ENCODE measurements around the gene HEBP2.

The HEBP2 gene

GRCh38 chr6:138440296-138440695 lies 36.3 kb downstream of the HEBP2 start:
- no peak for TF ChIP-seq RARB (CRISPR knock-in tag; IDR thresholded peaks at IDR 0.05)
- no peak for TF ChIP-seq SNAI2 (CRISPR knock-in tag; IDR thresholded peaks at IDR 0.05)
- TF ChIP-seq BACH2 (CRISPR knock-in tag; IDR thresholded peaks at IDR 0.05; ENCODE audit: borderline replicate concordance): no peak
- no peak for TF ChIP-seq ZFP3 (CRISPR knock-in tag; IDR thresholded peaks at IDR 0.05)
- TF ChIP-seq, protein P1, sequence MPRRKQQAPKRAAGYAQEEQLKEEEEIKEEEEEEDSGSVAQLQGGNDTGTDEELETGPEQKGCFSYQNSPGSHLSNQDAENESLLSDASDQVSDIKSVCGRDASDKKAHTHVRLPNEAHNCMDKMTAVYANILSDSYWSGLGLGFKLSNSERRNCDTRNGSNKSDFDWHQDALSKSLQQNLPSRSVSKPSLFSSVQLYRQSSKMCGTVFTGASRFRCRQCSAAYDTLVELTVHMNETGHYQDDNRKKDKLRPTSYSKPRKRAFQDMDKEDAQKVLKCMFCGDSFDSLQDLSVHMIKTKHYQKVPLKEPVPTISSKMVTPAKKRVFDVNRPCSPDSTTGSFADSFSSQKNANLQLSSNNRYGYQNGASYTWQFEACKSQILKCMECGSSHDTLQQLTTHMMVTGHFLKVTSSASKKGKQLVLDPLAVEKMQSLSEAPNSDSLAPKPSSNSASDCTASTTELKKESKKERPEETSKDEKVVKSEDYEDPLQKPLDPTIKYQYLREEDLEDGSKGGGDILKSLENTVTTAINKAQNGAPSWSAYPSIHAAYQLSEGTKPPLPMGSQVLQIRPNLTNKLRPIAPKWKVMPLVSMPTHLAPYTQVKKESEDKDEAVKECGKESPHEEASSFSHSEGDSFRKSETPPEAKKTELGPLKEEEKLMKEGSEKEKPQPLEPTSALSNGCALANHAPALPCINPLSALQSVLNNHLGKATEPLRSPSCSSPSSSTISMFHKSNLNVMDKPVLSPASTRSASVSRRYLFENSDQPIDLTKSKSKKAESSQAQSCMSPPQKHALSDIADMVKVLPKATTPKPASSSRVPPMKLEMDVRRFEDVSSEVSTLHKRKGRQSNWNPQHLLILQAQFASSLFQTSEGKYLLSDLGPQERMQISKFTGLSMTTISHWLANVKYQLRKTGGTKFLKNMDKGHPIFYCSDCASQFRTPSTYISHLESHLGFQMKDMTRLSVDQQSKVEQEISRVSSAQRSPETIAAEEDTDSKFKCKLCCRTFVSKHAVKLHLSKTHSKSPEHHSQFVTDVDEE (CRISPR knock-in tag; IDR thresholded peaks at IDR 0.05): no peak
- TF ChIP-seq POU6F1 (CRISPR knock-in tag; IDR thresholded peaks at IDR 0.05; ENCODE audit: borderline replicate concordance, low read depth): no peak
- TF ChIP-seq GLIS3 (CRISPR knock-in tag; IDR thresholded peaks at IDR 0.05): no peak
- ATAC-seq: no peak

GRCh38 chr6:138440758-138441357 lies 36.8 kb downstream of the HEBP2 start:
- no peak for ATAC-seq
- TF ChIP-seq ESRRG (CRISPR knock-in tag; IDR thresholded peaks at IDR 0.05) (no peak), PPARA (CRISPR knock-in tag; IDR thresholded peaks at IDR 0.05; ENCODE audit: borderline replicate concordance) (no peak), TCF4 (CRISPR knock-in tag; IDR thresholded peaks at IDR 0.05; ENCODE audit: borderline replicate concordance) (no peak), ZNF565 (CRISPR knock-in tag; conservative IDR thresholded peaks at IDR 0.05; ENCODE audit: low read depth) (no peak), CREB5 (CRISPR knock-in tag; IDR thresholded peaks at IDR 0.05; ENCODE audit: low read depth) (no peak), TOX (CRISPR knock-in tag; IDR thresholded peaks at IDR 0.05; ENCODE audit: borderline replicate concordance) (no peak), OSR1 (CRISPR knock-in tag; IDR thresholded peaks at IDR 0.05) (no peak)

GRCh38 chr6:138441965-138442364 lies 37.9 kb downstream of the HEBP2 start:
- TF ChIP-seq ZFP30 (CRISPR knock-in tag; IDR thresholded peaks at IDR 0.05): no peak
- no peak for TF ChIP-seq ZNF70 (CRISPR knock-in tag; IDR thresholded peaks at IDR 0.05)
- no peak for TF ChIP-seq CSRNP3 (CRISPR knock-in tag; IDR thresholded peaks at IDR 0.05)
- ATAC-seq: no peak

GRCh38 chr6:138442663-138443062 lies 38.6 kb downstream of the HEBP2 start:
- no peak for ATAC-seq
- TF ChIP-seq ESRRG (CRISPR knock-in tag; IDR thresholded peaks at IDR 0.05) (no peak), CREB5 (CRISPR knock-in tag; IDR thresholded peaks at IDR 0.05; ENCODE audit: low read depth) (no peak), PPARA (CRISPR knock-in tag; IDR thresholded peaks at IDR 0.05; ENCODE audit: borderline replicate concordance) (no peak), ZNF8 (CRISPR knock-in tag; IDR thresholded peaks at IDR 0.05) (no peak), POU6F1 (CRISPR knock-in tag; IDR thresholded peaks at IDR 0.05; ENCODE audit: borderline replicate concordance, low read depth) (no peak), ZC3H10 (CRISPR knock-in tag; IDR thresholded peaks at IDR 0.05) (no peak), TOX (CRISPR knock-in tag; IDR thresholded peaks at IDR 0.05; ENCODE audit: borderline replicate concordance) (no peak), ARNTL (CRISPR knock-in tag; IDR thresholded peaks at IDR 0.05; ENCODE audit: borderline replicate concordance, low read depth) (no peak), RARB (CRISPR knock-in tag; IDR thresholded peaks at IDR 0.05) (no peak), GLIS3 (CRISPR knock-in tag; IDR thresholded peaks at IDR 0.05) (no peak), ZNF70 (CRISPR knock-in tag; IDR thresholded peaks at IDR 0.05) (no peak), ZFP3 (CRISPR knock-in tag; IDR thresholded peaks at IDR 0.05) (no peak), SNAI2 (CRISPR knock-in tag; IDR thresholded peaks at IDR 0.05) (no peak), TCF4 (CRISPR knock-in tag; IDR thresholded peaks at IDR 0.05; ENCODE audit: borderline replicate concordance) (no peak), CSDC2 (CRISPR knock-in tag; IDR thresholded peaks at IDR 0.05) (no peak)
- TF ChIP-seq, protein P1 (CRISPR knock-in tag; IDR thresholded peaks at IDR 0.05): no peak

All from SK-N-SH treated with all-trans-retinoic acid at 6 μM for 48 hours (cell line).